Measurements from ENCODE around the gene ZNF480.
A peak's percentile ranks its signal among the peaks of the same experiment; 100 is the strongest.
"Not testable (repeated sequence)": the region's sequence is repeated elsewhere in the genome, so short reads cannot be mapped to it uniquely, and the experiment has no call there.

Gene ZNF480

DNA sequence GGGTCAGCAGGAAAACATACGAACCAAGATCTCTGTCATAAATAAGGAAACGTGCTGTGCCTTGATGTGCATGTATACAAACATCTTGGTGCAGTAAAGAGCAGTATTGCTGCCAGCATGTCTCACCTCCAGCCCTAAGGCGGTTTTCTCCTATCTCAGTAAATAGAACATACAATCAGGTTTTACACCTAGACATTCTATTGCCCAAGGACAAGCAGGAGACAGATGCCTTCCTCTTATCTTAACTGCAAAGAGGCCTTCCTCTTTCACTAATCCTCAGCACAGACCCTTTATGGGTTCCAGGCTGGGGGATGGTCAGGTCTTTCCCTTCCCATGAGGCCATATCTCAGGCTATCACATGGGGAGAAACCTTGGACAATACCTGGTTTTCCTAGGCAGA lies 42.1 kb downstream of the ZNF480 start:
- not testable (repeated sequence) for DNase-seq

DNA sequence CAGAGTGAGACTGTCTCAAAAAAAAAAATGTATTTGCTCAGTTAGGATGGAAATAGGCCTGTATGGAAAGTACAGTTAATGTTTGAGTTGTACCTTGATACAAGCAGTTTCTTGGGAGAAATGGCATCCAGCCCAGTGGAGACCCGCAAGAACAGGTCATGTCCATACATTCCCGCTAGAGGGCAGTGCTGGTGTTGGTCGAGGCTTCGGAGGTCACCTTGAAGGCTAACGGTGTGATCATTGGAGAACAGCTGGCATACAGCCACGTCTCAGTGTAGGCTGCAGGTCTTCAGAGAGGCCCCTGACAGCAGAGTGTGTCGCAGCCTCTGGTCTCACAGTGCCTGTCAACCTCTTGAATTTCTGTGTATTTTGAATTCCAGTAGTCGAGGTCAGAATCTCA lies 46.6 kb downstream of the ZNF480 start:
- DNase-seq: peak; percentile 7

DNA sequence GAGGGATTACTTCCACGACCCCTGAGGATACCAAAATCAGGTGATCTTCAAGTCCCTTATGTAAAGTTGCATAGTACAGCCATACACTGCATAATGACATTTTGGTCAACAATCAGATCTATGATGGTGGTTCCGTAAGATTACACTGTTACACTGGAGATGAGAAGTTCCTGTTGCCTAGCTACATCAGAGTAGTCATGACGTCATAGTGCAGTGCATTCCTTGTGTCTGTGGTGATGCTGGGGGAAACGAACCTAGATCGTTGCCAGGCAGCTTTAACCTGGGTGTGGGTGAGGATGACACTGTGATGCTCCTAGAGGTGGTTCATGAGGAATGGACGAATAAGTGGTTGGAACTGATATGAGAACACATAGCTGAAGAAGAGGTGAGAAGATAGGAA lies 48.2 kb downstream of the ZNF480 start:
- DNase-seq: no peak

DNA sequence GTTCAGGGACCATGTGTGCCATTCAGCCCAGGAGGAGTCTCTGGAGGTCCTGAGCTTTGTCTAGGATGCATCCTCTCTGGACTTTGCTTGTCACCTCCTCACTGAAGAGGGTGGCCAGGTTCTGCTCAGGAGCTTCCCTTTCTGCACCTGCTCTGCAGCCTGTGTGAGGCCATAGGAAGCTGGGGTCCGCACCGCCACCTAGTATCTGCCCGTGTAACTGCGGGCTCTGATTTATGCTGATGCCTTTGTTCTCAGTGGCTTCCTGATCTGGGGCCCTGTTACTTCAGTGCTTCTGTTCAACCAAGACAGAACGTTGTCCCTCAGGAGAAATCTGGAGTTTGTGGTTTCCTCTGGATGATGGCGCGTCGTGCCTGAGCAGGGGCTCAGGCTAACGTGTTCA lies 54.5 kb downstream of the ZNF480 start:
- no peak for DNase-seq

DNA sequence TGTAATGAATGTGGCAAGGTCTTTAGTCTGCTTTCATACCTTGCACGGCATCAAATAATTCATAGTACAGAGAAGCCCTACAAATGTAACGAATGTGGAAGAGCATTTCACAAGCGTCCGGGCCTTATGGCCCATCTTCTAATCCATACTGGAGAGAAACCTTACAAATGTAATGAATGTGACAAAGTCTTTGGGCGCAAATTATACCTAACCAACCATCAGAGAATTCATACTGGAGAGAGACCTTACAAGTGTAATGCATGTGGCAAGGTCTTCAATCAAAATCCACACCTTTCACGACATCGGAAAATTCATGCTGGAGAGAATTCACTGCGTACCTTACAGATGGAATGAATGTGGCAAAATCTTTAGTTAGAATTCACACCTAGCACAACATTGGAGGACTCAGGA lies 69.5 kb downstream of the ZNF480 start:
- no peak for DNase-seq

DNA sequence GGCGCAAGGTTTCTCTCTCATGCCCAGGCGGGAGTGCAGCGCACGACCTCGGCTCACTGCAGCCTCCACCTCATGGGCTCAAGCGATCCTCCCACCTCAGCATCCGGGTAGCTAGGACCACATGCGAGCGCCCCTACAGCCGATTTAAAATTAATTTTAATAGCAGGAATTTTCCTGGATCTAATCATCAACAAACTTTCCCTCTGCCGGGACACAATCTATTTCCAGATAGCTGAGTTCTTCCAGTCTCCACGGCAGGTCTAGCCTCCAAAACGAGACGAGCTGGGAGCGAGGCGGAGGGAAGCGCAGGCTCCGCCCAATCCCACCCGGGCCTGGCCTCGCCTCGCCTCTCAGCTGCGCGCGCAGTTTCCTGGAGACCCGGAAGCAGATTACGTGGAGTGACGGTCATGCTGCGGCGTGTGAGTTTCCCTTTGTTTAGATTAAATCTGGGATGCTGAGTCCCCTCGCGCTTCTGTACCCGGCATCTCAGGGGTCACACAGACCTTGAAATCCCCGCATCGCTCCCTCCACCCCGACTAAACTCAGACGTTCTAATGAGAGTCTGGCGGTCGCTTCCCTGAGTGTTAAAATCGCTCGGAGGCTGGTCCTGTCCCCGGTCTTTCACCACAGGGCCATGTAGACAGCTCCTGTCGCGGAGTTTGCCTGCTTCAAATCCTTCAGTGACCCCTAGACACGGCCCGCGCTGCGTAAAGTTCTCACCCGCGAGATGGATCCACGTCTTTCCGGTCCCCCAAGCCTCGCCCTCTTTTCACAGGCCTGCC lies 72.8 kb downstream of the ZNF480 start, which contains the start of gene ZNF880:
Gene ZNF880, plus strand, starts transcription at position 365 of the 782 bp plus-strand sequence. Its CDS starts 43 bp downstream, at position 408.
- peak; percentile 95 for DNase-seq

DNA sequence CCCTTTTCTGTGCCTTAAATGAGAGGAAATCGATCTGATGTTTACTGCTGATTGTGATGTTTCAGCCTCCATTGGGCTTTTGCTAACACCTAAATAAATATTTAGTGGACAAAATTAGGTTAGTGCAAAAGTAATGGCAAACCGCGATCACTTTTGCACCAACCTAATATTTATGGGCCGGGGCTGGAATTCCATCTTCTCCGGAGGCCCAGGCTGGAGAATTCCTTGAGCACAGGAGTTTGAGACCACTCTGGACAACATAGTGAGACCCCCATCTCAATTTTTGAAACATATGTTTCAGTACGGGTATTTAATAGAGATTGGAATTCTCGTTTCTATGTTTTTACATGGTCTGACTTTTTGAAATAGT lies 73.4 kb downstream of the ZNF480 start:
- no peak for DNase-seq
